H1 (cell line): ENCODE measurements around the gene LPP. TPM values are rescaled to one million over a fixed set of nuclear protein-coding genes. Genes with fewer than 3 reads are reported as not detected.

Experiments
- BRCA1 ChIP-seq: IDR thresholded peaks from 2 replicates; pipeline ENCODE4 v1.6.1; 2012; ENCODE audit warnings: low read depth, low read length, improper control_type of control experiment
- CEBPB ChIP-seq: IDR thresholded peaks from 2 replicates; pipeline ENCODE4 v1.6.1; 2012; ENCODE audit warnings: low read depth, low read length
- HDAC6 ChIP-seq: IDR thresholded peaks from one replicate; pipeline ENCODE4 v1.7.1; 2012; ENCODE audit warnings: low read depth, mild to moderate bottlenecking, inconsistent platforms, low read length, moderate library complexity
- KDM1A ChIP-seq: fragments of 200-600, 300-600 bp; sonication (generic); IDR thresholded peaks from 2 replicates; pipeline ENCODE4 v1.7.1; 2016; ENCODE audit warnings: mild to moderate bottlenecking, low read length, borderline replicate concordance
- KDM4A ChIP-seq: IDR thresholded peaks from one replicate; pipeline ENCODE4 v1.7.1; 2012; ENCODE audit warnings: low read depth, mild to moderate bottlenecking, moderate library complexity, low read length, inconsistent platforms; ENCODE audit not compliant: severe bottlenecking
- SIN3A ChIP-seq, 2 experiments: IDR thresholded peaks in 1 of 2; conservative IDR thresholded peaks in 1 of 2; 2 replicates each; pipeline ENCODE4 v1.6.1; 2011 to 2012; ENCODE audit warnings: low read length in 2 of 2, improper control_type of control experiment in 1 of 2, low read depth in 1 of 2, mild to moderate bottlenecking in 1 of 2
- polyA plus RNA-seq, 7 experiments: library from polyadenylated mRNA; depleted of rRNA in 3 of 7; stranded (reverse) in 5 of 7; unstranded in 2 of 7; fragments of >200 nt in 5 of 7; fragments of 200-250 nt in 2 of 7; gene quantifications; 1 replicate in 5 of 7; 2 replicates in 1 of 7; 4 replicates in 1 of 7; pipeline versions ENCODE4 v1.2.1 to v1.2.3, GENCODE V29; 2011 to 2013; ENCODE audit warnings: missing spikeins in 2 of 7, mixed read lengths in 2 of 7
- total RNA-seq: library from RNA; stranded (reverse); fragmentation: NEBNext Ultra II Directional; extraction: Animal tissue kit (Norgen Biotek cat#: 25700); gene quantifications from 2 replicates; pipeline ENCODE4 v1.2.1, GENCODE V29; 2021
- TF ChIP-seq, protein P1 (sequence below): fragments of 300-600 bp; sonication (generic); IDR thresholded peaks from 2 replicates; pipeline ENCODE4 v1.7.1; 2012; ENCODE audit warnings: low read length, moderate library complexity, mild to moderate bottlenecking, inconsistent platforms; ENCODE audit not compliant: insufficient replicate concordance

Gene LPP
- total and polyA plus RNA-seq, 2 of the 8 experiments (the other 6 are each of a cell fraction or from before 2014, with no cell fraction given), result 10.0 to 53.3 TPM

DNA sequence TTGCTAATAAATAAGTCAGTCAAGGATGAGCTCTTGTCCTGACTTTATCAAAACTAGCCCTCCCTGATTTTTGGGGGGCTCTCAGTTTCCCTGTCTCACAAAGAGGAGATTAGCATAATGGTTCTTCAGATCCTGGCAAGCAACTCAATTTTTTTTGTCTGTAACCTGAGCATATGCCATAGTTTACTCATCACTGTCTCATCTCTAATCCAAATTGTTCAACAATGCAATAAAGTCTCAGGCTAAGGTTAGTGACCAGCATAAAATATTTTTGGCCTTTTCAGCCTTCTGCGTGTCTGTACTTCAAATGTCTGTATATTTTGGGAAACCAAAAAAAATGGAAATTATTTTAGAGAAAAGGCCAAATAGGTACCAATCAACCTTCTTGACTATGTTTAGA is 552.2 kb downstream of the LPP start (continued):
- TF ChIP-seq, protein P1, sequence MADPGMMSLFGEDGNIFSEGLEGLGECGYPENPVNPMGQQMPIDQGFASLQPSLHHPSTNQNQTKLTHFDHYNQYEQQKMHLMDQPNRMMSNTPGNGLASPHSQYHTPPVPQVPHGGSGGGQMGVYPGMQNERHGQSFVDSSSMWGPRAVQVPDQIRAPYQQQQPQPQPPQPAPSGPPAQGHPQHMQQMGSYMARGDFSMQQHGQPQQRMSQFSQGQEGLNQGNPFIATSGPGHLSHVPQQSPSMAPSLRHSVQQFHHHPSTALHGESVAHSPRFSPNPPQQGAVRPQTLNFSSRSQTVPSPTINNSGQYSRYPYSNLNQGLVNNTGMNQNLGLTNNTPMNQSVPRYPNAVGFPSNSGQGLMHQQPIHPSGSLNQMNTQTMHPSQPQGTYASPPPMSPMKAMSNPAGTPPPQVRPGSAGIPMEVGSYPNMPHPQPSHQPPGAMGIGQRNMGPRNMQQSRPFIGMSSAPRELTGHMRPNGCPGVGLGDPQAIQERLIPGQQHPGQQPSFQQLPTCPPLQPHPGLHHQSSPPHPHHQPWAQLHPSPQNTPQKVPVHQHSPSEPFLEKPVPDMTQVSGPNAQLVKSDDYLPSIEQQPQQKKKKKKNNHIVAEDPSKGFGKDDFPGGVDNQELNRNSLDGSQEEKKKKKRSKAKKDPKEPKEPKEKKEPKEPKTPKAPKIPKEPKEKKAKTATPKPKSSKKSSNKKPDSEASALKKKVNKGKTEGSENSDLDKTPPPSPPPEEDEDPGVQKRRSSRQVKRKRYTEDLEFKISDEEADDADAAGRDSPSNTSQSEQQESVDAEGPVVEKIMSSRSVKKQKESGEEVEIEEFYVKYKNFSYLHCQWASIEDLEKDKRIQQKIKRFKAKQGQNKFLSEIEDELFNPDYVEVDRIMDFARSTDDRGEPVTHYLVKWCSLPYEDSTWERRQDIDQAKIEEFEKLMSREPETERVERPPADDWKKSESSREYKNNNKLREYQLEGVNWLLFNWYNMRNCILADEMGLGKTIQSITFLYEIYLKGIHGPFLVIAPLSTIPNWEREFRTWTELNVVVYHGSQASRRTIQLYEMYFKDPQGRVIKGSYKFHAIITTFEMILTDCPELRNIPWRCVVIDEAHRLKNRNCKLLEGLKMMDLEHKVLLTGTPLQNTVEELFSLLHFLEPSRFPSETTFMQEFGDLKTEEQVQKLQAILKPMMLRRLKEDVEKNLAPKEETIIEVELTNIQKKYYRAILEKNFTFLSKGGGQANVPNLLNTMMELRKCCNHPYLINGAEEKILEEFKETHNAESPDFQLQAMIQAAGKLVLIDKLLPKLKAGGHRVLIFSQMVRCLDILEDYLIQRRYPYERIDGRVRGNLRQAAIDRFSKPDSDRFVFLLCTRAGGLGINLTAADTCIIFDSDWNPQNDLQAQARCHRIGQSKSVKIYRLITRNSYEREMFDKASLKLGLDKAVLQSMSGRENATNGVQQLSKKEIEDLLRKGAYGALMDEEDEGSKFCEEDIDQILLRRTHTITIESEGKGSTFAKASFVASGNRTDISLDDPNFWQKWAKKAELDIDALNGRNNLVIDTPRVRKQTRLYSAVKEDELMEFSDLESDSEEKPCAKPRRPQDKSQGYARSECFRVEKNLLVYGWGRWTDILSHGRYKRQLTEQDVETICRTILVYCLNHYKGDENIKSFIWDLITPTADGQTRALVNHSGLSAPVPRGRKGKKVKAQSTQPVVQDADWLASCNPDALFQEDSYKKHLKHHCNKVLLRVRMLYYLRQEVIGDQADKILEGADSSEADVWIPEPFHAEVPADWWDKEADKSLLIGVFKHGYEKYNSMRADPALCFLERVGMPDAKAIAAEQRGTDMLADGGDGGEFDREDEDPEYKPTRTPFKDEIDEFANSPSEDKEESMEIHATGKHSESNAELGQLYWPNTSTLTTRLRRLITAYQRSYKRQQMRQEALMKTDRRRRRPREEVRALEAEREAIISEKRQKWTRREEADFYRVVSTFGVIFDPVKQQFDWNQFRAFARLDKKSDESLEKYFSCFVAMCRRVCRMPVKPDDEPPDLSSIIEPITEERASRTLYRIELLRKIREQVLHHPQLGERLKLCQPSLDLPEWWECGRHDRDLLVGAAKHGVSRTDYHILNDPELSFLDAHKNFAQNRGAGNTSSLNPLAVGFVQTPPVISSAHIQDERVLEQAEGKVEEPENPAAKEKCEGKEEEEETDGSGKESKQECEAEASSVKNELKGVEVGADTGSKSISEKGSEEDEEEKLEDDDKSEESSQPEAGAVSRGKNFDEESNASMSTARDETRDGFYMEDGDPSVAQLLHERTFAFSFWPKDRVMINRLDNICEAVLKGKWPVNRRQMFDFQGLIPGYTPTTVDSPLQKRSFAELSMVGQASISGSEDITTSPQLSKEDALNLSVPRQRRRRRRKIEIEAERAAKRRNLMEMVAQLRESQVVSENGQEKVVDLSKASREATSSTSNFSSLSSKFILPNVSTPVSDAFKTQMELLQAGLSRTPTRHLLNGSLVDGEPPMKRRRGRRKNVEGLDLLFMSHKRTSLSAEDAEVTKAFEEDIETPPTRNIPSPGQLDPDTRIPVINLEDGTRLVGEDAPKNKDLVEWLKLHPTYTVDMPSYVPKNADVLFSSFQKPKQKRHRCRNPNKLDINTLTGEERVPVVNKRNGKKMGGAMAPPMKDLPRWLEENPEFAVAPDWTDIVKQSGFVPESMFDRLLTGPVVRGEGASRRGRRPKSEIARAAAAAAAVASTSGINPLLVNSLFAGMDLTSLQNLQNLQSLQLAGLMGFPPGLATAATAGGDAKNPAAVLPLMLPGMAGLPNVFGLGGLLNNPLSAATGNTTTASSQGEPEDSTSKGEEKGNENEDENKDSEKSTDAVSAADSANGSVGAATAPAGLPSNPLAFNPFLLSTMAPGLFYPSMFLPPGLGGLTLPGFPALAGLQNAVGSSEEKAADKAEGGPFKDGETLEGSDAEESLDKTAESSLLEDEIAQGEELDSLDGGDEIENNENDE, result no peak
- TF ChIP-seq KDM4A, result no peak
- no peak for TF ChIP-seq BRCA1
- TF ChIP-seq HDAC6, result no peak
- TF ChIP-seq SIN3A (conservative IDR thresholded peaks at IDR 0.05 in 1 of 2, IDR thresholded peaks at IDR 0.05 in 1 of 2; ENCODE audit: low read depth in 1 of 2, low read length in 2 of 2), result no peak
- TF ChIP-seq CEBPB, result no peak
- no peak for TF ChIP-seq KDM1A
